ENCODE measurements around the gene DCUN1D3.
"Not testable (repeated sequence)": the region's sequence is repeated elsewhere in the genome, so short reads cannot be mapped to it uniquely, and the experiment has no call there.

The DCUN1D3 gene

DNA sequence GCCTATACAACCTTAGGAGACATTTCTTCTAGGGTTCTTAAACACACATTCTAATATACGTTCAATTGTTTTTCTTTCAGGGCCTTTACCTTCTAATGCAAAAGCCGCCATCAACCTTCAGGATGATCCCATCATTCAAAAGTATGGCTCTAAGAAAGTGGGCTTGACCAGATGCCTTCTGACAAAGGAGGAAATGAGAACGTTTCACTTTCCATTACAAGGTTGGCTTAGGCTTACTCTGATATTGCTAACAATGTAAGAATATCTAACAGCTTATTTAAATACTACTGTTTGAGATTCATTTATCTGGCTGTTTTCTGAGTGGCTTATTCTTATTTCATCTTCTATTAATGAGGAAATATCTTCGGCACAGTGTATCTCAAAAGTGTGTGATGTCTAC is 78.5 kb downstream of the DCUN1D3 start:
- DNase-seq: no peak

GRCh38 chr16:20818929-20819585 is 81.1 kb downstream of the DCUN1D3 start:
- DNase-seq: no peak

DNA sequence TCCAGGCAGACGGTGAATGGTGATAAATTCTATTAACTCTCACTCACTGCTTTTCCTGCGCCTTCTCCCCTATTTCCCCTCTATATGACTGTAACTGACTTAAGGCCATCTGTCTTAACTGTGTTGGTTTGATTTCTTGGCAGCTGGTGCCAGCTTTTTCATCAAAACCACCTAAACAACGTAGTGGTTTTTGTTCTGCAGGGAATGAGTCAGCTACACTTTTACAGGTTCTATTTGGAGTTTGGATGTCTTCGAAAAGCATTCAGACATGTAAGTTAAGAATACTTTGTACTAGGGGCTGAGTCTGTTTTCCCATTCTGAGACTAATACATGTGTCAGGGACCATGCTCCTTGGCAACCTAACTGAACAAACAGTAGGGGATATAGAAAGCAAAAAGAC is 85.4 kb downstream of the DCUN1D3 start:
- DNase-seq: no peak

DNA sequence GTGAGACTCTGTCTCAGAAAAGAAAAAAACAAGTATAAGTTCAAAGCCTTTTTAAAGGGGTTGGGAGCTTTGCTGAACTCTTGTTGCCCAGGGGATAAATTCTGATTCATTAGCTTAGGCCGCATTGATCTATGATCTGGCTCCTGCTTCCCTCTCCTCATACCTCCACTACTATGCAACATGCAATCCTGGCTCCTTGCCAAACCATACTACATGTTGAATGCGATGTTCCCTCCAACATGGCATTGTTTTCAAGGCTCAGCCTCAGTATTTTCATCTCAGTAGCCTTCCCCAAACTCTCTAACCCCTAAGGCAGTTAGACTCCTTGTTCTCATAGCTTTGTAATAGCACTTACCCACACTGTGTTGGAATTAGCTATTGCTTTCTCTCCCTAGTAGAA is 87.6 kb downstream of the DCUN1D3 start:
- DNase-seq: no peak

DNA sequence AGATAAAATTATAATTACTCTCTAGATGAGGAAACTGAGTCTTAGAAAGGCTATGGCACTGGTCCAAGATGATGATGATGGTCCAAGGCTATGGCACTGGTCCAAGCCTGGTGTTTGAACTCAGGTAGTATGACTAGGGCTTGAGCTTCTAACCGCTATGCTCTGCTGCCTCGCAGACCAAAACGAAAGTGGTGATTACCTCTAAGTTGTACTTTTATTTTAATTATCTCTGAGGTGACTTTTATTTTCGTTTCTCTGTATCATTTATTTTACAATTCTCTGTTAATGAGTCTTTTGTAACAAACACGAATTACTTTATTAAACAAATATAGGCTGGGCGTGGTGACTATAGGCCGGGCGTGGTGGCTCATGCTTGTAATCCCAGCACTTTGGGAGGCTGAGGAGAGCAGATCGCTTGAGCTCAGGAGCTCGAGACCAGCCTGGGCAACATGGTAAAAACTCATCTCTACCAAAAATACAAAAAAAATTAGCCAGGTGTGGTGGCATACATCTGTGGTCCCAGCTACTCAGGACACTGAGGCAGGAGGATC is 88.2 kb downstream of the DCUN1D3 start:
- no peak for DNase-seq

- no peak for DNase-seq
These were observed 92.3 kb downstream of the DCUN1D3 start for GRCh38 chr16:20807862-20808261.

GRCh38 chr16:20806168-20807050 is 93.7 kb downstream of the DCUN1D3 start, which contains the start of the genes ERI2 and REXO5:
ERI2 (minus strand) TSS chr16:20806472; CDS start chr16:20806430, 42 bp downstream.
REXO5 (plus strand) TSS chr16:20806527; CDS start chr16:20806954, 427 bp downstream.
- DNase-seq: peak; percentile 75

GRCh38 chr16:20805684-20806167 is 94.4 kb downstream of the DCUN1D3 start:
- DNase-seq: not testable (repeated sequence)
